Measurements from ENCODE around the gene SPTAN1. TPM values are rescaled to one million over a fixed set of nuclear protein-coding genes. Genes with fewer than 3 reads are reported as not detected.

Gene SPTAN1
- total RNA-seq, 1 donor from 2014 or later, result 213 TPM

DNA sequence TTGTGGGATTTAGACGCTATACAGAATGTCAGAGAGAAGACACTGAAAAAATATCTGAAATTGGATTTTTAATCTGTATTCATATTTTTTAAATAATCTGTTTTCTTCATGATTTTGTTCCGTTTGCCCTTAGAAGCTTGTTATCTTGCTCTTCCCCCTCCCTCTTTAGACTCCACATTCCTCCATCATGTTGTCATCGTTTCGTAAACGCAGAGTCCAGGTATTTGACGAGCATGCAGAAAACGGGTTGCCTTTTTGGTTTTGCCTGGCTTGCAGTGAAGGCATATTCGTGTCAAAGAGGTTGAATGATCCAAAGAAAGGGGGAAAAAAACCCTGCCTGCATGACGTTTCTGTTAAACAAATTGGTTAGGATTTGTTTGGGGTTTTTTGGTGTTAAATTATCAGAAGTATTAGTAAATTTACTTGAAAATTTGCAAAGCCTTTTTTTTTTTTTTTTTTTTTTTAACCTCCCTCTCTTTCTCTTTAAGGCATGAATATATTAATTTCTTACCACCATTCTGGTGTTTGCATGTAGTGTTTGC is 2.9 kb downstream of the SPTAN1 start:
- Histone ChIP-seq H3K36me3 (ENCODE audit: control insufficient read depth, insufficient read depth, low read length) (no peaks in the 10 kb centered on the region), H3K4me3 (ENCODE audit: low read depth, low read length) (peak overlapping the region; percentile 8), H3K27me3 (ENCODE audit: control insufficient read depth, insufficient read depth, low read length) (no peaks in the 10 kb centered on the region)
- TF ChIP-seq, protein P1, sequence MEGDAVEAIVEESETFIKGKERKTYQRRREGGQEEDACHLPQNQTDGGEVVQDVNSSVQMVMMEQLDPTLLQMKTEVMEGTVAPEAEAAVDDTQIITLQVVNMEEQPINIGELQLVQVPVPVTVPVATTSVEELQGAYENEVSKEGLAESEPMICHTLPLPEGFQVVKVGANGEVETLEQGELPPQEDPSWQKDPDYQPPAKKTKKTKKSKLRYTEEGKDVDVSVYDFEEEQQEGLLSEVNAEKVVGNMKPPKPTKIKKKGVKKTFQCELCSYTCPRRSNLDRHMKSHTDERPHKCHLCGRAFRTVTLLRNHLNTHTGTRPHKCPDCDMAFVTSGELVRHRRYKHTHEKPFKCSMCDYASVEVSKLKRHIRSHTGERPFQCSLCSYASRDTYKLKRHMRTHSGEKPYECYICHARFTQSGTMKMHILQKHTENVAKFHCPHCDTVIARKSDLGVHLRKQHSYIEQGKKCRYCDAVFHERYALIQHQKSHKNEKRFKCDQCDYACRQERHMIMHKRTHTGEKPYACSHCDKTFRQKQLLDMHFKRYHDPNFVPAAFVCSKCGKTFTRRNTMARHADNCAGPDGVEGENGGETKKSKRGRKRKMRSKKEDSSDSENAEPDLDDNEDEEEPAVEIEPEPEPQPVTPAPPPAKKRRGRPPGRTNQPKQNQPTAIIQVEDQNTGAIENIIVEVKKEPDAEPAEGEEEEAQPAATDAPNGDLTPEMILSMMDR (IDR thresholded peaks at IDR 0.05; ENCODE audit: insufficient read depth, low read length, poor library complexity, severe bottlenecking), result no peak
- DNase-seq (ENCODE audit: low read depth), result no peak

DNA sequence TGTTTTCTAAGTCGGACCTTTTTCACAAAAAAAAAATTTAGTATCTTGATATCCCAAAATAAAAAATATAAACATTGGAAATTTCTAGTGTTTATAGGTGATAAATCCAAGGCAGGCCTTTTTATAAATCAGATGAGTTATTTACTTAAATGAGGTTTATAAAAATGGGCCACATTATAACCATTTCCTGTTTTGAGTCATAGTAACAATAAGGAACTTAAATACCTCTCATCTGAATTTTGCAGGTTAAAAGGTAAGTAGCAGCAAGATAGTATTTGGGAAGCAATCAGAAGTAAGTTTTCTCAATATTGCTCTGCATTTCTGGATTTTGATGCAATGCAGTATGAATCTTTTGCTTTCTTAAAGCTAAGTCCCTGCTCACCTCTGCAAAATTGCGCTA is 3.9 kb downstream of the SPTAN1 start:
- Histone ChIP-seq H3K27me3 (ENCODE audit: control insufficient read depth, insufficient read depth, low read length) (no peaks in the 10 kb centered on the region), H3K4me3 (ENCODE audit: low read depth, low read length) (no peak overlapping the region), H3K36me3 (ENCODE audit: control insufficient read depth, insufficient read depth, low read length) (no peaks in the 10 kb centered on the region)
- no peak for DNase-seq (ENCODE audit: low read depth)
- TF ChIP-seq, protein P1 (IDR thresholded peaks at IDR 0.05; ENCODE audit: insufficient read depth, low read length, poor library complexity, severe bottlenecking), result no peak

DNA sequence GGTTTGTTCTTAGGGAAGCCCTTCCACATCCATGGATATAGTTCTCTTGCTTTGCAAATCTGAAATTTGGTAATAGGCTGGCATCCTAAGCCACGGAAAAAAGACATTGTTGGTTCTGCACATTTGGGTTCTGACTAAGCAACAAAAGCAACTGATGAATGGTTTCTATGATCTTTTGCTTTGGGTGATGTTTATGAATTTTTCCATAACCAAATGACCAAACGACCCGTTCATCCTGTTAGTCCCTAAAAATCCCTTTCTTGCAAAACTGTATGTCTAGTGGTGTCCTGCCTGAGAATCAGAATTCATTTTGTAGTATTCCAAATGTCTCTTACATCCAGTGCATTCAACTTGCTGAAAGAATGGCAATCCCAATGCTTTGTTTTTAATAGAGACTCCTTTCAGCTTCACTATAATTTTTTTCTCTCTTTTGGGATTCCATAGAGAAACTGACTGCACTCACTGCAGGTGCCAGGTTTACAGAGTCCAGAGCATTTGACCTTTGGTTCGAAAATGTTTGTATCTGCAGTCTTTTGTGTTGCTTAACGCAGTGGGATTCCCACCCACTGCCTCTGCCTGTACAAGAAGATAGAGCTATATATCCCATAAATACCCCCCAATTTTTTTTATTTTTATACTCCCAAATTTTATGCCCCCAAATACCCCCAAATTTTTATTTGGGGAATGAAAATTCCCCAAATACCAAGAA is 4.7 kb downstream of the SPTAN1 start:
- Histone ChIP-seq H3K4me3 (ENCODE audit: low read depth, low read length) (no peak overlapping the region), H3K36me3 (ENCODE audit: control insufficient read depth, insufficient read depth, low read length) (no peaks in the 10 kb centered on the region), H3K27me3 (ENCODE audit: control insufficient read depth, insufficient read depth, low read length) (no peaks in the 10 kb centered on the region)
- DNase-seq (ENCODE audit: low read depth), result no peak
- TF ChIP-seq, protein P1 (IDR thresholded peaks at IDR 0.05; ENCODE audit: insufficient read depth, low read length, poor library complexity, severe bottlenecking), result no peak

DNA sequence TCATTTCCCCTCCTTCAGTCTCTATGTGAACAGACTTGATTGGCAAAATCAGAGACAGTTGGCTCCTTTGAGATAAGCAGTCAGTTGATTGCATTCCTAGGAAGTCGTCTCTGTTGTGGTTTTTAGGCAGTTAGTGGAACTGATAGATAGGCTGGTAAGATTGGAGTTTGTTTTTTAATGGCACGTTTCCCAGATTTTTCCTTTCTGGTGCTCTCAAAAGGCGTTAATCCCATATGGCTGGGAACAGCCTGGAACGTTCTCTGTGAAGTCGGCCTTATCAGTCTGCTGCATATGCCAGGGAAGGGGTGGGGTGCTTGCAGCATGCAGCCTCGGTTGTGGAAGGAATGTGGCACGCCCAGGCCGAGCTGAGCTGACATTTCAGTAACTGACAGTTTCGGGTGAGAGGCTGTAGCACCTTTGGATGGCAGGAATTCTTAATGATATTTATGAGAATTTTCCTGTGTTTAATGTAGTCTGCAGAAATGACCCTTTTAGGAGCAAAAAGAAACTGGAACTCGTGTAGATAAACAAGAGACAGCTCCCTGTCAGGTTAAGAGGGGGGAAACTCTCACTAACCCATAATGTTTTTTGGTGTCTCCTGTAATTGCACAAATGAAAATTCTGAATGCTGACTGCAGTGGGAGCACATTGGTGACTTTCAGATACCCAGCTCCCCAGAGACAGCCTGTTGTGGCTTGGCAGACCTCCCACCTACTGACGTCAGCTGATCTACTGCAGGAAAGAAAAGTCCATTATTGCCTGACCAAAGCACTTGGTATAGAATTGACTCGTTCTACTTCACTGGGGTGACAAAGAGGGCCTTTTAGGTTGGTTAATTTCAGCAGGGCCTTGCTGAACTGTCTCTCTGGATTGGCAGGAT is 6.3 kb downstream of the SPTAN1 start:
- H3K4me3 ChIP-seq (ENCODE audit: low read depth, low read length), result no peak overlapping the region
- DNase-seq (ENCODE audit: low read depth), result no peak
- H3K36me3 ChIP-seq (ENCODE audit: control insufficient read depth, insufficient read depth, low read length), result no peaks in the 10 kb centered on the region
- TF ChIP-seq, protein P1 (IDR thresholded peaks at IDR 0.05; ENCODE audit: insufficient read depth, low read length, poor library complexity, severe bottlenecking), result no peak
- no peaks in the 10 kb centered on the region for H3K27me3 ChIP-seq (ENCODE audit: control insufficient read depth, insufficient read depth, low read length)

DNA sequence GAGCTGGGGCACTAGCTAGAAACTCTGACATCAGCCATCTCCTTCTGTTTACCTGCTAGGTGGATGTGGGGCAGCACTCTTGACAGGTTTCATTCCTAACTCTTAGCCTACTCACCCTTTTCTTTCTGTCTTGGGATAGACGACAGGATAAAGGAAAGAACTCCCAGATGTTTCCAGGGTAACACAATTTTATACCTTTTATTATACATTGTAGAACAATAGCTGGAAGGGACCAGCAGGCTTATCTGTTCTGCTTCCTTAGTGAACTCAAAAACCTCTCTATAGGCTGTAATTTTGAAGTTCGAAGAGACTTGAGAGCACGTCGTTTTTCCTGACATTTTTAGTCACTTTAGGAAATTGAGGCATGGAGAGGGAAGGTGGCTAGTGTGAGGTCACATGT is 13.2 kb downstream of the SPTAN1 start:
- TF ChIP-seq, protein P1 (IDR thresholded peaks at IDR 0.05; ENCODE audit: insufficient read depth, low read length, poor library complexity, severe bottlenecking), result no peak
- no peaks in the 10 kb centered on the region for H3K36me3 ChIP-seq (ENCODE audit: control insufficient read depth, insufficient read depth, low read length)
- no peak overlapping the region for H3K4me3 ChIP-seq (ENCODE audit: low read depth, low read length)
- no peak for DNase-seq (ENCODE audit: low read depth)
- no peaks in the 10 kb centered on the region for H3K27me3 ChIP-seq (ENCODE audit: control insufficient read depth, insufficient read depth, low read length)
